SW 1271 (cell line): ENCODE measurements around the gene ATAD1.
"Not testable (repeated sequence)": the region's sequence is repeated elsewhere in the genome, so short reads cannot be mapped to it uniquely, and the experiment has no call there.

Experiments used
- DNase-seq, 2 experiments: peaks; one replicate each; lab custom pipeline; 2025; lab: John Stamatoyannopoulos, UW

The ATAD1 gene

GRCh38 chr10:87846023-87846422 lies 28.0 kb upstream of the ATAD1 start:
- DNase-seq: peak in 1 of 2 experiments; percentile 15

- no peak for DNase-seq
Observed at GRCh38 chr10:87845624-87845998, 27.6 kb upstream of the ATAD1 start.

GRCh38 chr10:87844837-87845623 lies 27.0 kb upstream of the ATAD1 start:
- peak in 1 of 2 experiments; percentile 43 for DNase-seq

DNA sequence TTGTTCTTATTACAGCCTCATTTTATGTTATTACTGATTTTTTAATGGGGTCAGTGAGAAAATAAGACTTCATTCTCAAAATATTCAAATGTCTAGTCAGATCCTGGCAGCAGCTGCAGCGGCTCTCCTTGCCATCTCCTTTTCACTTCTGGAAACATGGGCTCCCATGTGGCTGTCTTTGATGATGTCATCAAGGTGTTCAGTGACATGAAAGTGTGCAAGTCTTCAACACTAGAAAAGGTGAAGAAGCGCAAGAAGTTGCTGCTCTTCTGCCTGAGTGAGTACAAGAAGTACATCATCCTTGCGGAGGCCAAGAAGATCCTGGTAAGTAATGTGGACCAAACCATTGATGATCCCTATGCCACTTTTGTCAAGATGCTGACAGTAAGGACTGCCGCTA lies 25.7 kb upstream of the ATAD1 start:
- no peak for DNase-seq

DNA sequence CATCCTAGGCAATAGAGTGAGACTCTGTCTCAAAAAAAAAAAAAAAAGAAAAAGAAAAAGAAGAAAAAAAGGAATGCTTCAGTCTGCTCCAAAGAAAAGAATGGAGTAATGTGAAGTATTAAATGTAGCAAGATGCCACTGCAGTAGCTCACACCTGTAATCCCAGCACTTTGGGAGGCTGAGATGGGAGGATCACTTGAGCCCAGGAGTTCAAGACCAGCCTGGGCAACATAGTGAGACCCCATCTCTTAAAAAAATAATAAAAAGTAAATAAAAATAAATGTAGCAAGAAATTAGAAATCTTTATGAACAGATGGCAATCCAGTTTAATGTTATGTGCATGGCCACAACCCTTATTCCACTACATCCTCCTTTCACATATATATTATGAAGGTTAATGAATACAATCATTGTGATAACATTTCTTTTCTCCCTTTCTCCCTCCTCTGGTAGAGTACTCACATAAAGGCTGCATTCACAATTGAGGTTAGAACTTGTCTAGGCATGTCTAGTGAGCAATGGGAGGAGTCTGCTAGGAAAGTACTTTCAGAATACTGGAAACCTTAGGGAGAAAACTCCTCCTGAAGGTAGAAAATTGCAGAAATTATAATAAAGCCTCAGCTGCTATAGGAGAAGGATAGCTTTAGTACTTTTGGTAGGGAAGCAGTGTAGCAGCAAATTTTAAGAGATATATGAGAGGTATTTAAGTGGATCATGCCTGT lies 24.9 kb upstream of the ATAD1 start:
- DNase-seq: no peak

- no peak for DNase-seq
Observed at GRCh38 chr10:87842220-87842641, 24.2 kb upstream of the ATAD1 start.

- DNase-seq: no peak
Observed at GRCh38 chr10:87841186-87841585, 23.2 kb upstream of the ATAD1 start.

DNA sequence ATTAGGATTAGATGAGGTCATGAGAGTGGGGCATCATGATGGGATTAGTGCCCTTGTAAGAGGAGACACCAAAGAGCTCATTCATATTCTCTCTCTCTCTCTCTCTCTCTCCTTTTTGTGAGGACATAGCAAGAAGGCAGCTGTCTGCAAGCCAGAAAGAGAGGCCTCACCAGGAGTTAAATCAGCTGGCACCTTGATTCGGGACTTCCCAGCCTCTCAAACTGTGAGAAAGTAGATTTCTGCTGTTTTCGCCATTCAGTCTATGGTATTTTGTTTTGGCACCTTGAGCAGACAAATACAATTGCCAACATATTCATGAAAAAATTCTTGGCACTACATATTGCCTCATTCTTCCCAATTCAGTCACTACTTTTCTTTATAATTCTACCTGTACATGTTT lies 20.6 kb upstream of the ATAD1 start:
- no peak for DNase-seq

DNA sequence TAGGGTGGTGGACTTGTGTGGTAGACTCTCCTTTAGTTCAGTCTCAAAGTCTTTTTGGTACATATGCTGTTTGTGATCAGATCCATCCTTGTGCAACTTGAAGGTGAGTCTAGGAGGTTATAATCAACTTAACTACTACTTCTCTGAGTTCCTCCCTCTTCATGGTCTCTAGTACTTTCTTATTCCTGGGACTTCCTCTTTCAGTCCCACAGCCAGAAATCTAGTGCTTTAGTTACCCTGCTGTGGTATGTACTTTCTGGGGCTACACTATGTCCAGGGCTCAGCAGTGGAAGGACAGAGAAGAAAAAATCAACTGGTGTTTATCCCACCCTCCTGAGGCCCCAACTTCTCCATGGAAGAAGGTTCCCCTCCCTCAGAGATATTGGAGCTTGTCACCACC lies 19.4 kb upstream of the ATAD1 start:
- DNase-seq: no peak

GRCh38 chr10:87836098-87836497 lies 18.1 kb upstream of the ATAD1 start:
- DNase-seq: no peak

GRCh38 chr10:87829986-87830729 lies 12.1 kb upstream of the ATAD1 start:
- DNase-seq: no peak

GRCh38 chr10:87829051-87829450 lies 11.0 kb upstream of the ATAD1 start:
- DNase-seq: not testable (repeated sequence)

DNA sequence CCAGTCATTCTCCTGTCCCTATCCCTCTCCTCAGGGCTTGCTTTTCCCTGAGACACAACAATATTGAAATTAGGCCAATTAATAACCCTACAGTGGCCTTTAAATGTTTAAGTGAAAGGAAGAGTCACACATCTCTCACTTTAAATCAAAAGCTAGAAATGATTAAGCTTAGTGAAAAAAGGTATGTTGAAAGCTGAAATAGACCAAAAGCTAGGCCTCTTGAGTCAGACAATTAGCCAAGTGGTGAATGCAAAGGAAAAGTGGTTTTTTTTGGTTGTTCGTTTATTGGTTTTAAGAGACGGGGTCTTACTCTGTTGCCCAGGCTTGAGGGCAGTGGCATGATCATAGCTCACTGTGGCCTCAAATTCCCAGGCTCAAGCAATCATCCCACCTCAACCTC lies 9.7 kb upstream of the ATAD1 start:
- DNase-seq: no peak

- DNase-seq: no peak
Observed at GRCh38 chr10:87826653-87827052, 8.6 kb upstream of the ATAD1 start.

DNA sequence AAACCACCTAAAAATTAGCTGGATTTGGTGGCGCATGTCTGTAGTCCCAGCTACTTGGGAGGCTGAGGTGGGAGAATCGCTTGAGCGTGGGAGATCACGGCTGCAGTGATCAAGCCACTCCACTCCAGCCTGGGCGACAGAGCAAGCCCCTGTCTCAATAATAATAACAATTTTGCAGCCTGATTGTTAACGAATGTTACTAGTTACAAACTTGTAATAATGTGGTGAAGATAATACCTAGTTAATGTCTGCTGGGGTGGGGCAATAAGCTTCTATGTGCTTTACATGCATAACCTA lies 1.2 kb upstream of the ATAD1 start:
- DNase-seq: no peak

DNA sequence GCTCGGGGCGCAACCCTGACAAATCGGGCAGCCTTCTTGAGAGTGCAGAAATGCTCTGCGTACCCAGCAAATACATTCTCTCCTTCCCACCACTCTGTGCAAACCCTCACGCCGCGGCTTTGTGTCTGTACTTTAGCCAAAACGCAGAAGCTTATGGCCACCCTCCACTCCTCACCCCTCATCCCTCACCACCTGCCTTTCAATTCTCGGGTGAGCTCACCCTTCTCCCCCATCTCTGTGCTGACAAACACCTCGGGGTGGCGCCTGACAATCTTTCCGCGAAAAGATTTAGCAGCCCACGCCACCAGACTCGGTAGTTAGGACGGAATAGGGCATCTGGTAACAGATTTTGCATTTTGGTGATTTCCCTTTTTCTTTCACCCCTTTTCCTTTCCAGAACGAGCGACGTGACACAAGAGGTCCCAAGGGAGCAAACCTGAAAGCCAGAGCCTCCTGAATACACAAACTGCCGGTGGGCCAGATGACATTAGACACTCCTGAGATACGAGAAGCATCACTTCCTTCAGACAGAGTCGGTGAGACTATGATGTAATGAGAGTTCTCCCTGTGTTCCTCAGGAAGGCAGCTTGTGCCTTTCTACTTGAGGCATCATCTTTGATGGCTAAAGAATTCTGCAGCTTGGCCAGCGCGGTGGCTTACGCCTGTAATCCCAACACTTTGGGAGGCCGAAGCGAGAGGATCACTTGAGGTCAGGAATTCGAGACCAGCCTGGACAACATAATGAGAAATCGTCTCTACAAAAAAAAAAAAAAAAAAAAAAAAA lies 671 bp upstream of the ATAD1 start:
- DNase-seq: peak in 1 of 2 experiments; percentile 49

DNA sequence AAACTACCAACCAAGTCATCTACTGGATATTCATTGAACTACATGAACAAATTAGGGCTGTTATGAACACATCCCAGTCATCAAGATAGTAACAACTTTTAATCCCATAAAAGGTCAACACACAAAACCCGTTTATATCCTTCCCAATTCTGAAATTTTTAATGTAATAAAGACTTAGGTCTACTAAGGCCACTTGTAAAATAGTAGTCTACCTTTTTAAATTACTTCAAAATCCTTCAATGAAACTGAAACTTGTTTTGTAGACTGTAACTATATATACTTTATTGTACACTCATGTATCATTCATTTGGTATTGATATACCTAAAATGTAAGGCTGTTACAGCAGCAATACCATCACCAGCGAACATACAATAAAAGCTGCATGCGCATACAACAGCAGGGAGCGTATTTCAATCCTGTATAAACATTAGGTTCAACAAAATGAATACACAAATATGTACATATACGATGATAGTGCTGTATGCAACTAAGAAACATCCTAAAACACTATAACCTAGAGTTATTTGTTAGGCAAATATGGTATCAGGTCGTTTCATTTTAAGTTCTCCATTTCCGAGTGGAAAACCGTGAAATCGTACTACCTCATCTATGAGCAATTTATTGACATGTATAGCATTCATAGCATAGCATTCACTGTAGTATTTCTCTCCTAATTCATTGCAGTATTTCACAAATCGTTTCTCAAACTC lies 973 bp downstream of the ATAD1 start:
- no peak for DNase-seq

DNA sequence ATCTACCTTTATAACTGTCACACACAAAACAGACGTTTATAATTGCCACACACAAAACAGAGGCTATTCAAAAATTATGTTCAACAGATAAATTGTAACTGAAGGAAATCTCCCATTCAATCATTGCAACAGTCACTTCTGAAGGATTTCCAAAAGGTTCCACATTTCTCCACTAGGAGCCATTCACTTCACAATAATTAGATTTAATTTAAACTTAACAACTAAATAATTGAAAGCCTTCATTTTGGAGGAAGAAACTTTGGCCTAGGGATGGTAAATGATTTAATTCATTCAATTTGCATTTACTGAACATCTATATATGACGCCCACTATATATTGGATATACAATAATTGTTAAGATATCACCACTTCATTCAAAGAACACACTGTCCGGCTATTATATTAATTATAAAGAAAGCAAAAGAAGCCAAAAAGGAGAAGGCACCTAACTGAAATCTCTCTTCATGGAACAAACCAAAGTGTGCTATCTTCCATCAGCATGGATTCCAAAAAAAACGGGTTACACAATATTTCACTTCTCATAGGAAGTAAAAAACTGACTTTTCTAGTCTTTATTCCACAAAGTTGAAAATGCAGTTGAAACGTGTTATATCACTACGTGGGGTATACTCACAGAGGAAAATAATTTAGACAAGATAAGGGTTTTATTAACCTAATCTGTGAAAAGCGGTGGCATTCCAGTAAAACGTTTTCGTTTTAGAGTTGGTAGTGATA lies 1.7 kb downstream of the ATAD1 start:
- DNase-seq: no peak

GRCh38 chr10:87804939-87805569 lies 13.0 kb downstream of the ATAD1 start:
- no peak for DNase-seq

- DNase-seq: no peak
Observed at GRCh38 chr10:87803831-87804230, 14.2 kb downstream of the ATAD1 start.
